ENCODE measurements around the gene MEF2A. TPM values are rescaled to one million over a fixed set of nuclear protein-coding genes. Genes with fewer than 3 reads are reported as not detected.

MEF2A gene
- total and polyA plus RNA-seq, 12 donors, result 20.6 to 91.7 (median 50.1) TPM

GRCh38 chr15:99547517-99547916, 18.3 kb upstream of the MEF2A start:
- Histone ChIP-seq H3K36me3 (replicated peaks in 1 of 2) (no peaks in the 10 kb centered on the region), H3K4me3 (no peak overlapping the region), H3K27me3 (no peaks in the 10 kb centered on the region), H3K27ac (no peak overlapping the region), H3K4me1 (replicated peaks in 1 of 2) (no peaks in the 10 kb centered on the region), H3K9me3 (replicated peaks in 1 of 3) (no peaks in the 10 kb centered on the region)
- 90 to 92% (median 90%) methylated on average over 3 of the region's 3 CpGs for WGBS, 4 donors
- no peak for TF ChIP-seq POLR2A (IDR thresholded peaks at IDR 0.05)
- TF ChIP-seq CTCF (IDR thresholded peaks at IDR 0.05), result no peak
- DNase-seq, result no peak
- intact Hi-C loops (cut with DNase I), result no loop called here

DNA sequence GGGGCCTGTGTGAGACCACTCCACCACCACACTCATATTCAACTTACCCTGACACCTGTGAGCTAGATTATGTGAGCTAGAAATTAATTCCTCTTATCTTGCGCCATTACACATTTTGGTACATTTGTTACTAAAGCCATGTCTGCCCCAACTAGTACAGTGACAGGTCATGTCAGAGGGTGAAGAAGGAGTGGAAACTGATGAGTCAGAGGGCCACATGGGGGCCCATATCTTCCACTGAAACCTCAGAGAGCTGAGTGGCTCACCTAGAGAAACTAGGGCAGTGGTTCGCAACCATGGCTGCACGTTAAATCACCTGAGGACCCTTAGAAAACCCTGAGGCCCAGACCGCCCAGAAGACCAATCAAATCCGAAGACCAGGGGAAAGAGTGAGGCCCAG, 15.7 kb upstream of the MEF2A start:
- no peak for DNase-seq
- H3K27me3 ChIP-seq, result no peaks in the 10 kb centered on the region
- H3K27ac ChIP-seq, result no peak overlapping the region
- TF ChIP-seq POLR2A (IDR thresholded peaks at IDR 0.05), result no peak
- TF ChIP-seq CTCF (IDR thresholded peaks at IDR 0.05), result no peak
- no peaks in the 10 kb centered on the region for H3K4me1 ChIP-seq (replicated peaks in 1 of 2)
- 56 to 97% (median 88%) methylated on average over 5 of the region's 5 CpGs for WGBS, 4 donors
- intact Hi-C loops (cut with DNase I), result no loop called here
- H3K36me3 ChIP-seq (replicated peaks in 1 of 2), result no peaks in the 10 kb centered on the region
- no peaks in the 10 kb centered on the region for H3K9me3 ChIP-seq (replicated peaks in 1 of 3)
- no peak overlapping the region for H3K4me3 ChIP-seq

- Histone ChIP-seq H3K36me3 (replicated peaks in 1 of 2) (no peaks in the 10 kb centered on the region), H3K4me3 (no peak overlapping the region), H3K9me3 (replicated peaks in 1 of 3) (no peaks in the 10 kb centered on the region), H3K4me1 (replicated peaks in 1 of 2) (no peaks in the 10 kb centered on the region), H3K27ac (no peak overlapping the region), H3K27me3 (no peaks in the 10 kb centered on the region)
- TF ChIP-seq POLR2A (IDR thresholded peaks at IDR 0.05), result no peak
- TF ChIP-seq CTCF (IDR thresholded peaks at IDR 0.05), result no peak
- no peak for DNase-seq
- intact Hi-C loops (cut with DNase I), result no loop called here
- WGBS, 4 donors, result 87 to 90% (median 89%) methylated on average over 2 of the region's 2 CpGs
These were observed 13.7 kb upstream of the MEF2A start for GRCh38 chr15:99552111-99552510.

GRCh38 chr15:99554880-99555488, 10.8 kb upstream of the MEF2A start:
- Histone ChIP-seq H3K27ac (no peak overlapping the region), H3K4me1 (replicated peaks in 1 of 2) (no peaks in the 10 kb centered on the region), H3K27me3 (no peaks in the 10 kb centered on the region), H3K9me3 (replicated peaks in 1 of 3) (no peaks in the 10 kb centered on the region), H3K36me3 (replicated peaks in 1 of 2) (no peaks in the 10 kb centered on the region), H3K4me3 (no peak overlapping the region)
- intact Hi-C loops (cut with DNase I), result no loop called here
- 70 to 93% (median 82%) methylated on average over 5 of the region's 5 CpGs for WGBS, 4 donors
- no peak for TF ChIP-seq POLR2A (IDR thresholded peaks at IDR 0.05)
- TF ChIP-seq CTCF (IDR thresholded peaks at IDR 0.05), result no peak
- DNase-seq, result no peak
